HK-2 (cell line): Measurements from ENCODE around the gene CFHR4.
"Not testable (repeated sequence)": the region's sequence is repeated elsewhere in the genome, so short reads cannot be mapped to it uniquely, and the experiment has no call there.

Experiments
- DNase-seq: peaks from one replicate; pipeline ENCODE4 v3.0.0-alpha.2; 2018; ENCODE audit not compliant: unreplicated experiment

The CFHR4 gene

DNA sequence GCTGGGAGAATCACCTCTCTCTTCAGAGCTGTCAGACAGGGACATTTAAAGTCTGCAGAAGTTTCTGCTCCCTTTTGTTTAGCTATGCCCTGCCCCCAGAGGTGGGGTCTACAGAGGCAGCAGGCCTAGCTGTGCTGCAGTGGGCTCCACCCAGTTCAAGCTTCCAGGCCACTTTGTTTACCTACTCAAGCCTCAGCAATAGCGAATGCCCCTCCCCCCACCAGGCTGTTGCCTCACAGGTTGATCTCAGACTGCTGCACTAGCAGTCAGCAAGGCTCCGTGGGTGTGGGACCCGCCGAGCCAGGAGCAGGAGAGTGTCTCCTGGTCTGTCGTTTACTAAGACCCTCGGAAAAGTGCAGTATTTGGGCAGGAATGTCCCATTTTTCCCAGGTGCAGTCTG lies 53.6 kb downstream of the CFHR4 start:
- not testable (repeated sequence) for DNase-seq

DNA sequence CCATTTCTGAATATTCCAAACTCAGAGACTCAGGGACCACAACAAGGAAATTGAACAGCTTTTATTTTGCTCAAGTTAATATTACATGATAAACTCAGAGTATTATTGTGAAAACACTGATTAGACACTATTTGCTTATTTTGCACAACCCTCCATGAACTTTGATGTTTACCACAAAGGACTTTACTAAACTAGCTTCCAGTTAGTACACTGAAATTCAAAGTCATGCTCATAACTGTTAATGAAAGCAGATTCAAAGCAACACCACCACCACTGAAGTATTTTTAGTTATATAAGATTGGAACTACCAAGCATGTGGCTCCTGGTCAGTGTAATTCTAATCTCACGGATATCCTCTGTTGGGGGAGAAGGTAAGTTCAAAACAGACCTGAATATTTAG lies 55.7 kb downstream of the CFHR4 start, which contains the start of gene CFHR2:
CFHR2 (plus strand) TSS at position 171 of the 400 bp plus-strand sequence; CDS start at position 314, 143 bp downstream.
- not testable (repeated sequence) for DNase-seq

DNA sequence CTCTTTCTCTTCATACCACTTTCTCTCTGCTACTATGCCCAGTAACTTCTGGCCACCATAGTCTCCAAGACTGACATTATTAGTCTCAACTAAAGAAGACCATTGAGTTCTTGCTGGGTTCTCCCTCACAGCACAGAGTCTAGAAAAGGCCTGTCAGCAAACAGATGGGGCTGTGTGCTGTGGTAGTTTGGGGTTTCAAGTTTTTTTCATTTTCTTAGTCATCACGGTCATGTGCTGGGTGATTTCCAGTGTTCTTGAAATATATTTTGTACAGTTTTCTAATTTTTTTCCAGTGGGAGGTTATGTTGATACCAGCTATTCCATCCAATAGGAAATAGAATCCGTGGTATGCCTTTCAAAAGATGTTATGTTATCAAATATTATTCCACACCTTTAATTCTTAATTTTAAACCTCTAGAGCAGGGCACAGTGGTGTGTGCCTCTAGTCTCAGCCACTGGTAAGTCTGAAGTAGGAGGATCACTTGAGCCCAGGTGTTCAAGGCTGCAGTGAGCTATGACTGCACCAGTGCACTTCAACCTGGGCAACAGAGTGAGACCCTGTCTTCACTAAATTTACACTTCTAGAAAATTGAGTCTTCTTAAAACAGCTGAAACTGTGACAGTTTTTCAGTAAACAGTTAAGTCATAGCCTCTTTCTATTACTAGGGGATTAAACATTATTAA lies 64.0 kb downstream of the CFHR4 start:
- DNase-seq, result no peak

GRCh38 chr1:196954778-196955177 lies 66.9 kb downstream of the CFHR4 start:
- no peak for DNase-seq

DNA sequence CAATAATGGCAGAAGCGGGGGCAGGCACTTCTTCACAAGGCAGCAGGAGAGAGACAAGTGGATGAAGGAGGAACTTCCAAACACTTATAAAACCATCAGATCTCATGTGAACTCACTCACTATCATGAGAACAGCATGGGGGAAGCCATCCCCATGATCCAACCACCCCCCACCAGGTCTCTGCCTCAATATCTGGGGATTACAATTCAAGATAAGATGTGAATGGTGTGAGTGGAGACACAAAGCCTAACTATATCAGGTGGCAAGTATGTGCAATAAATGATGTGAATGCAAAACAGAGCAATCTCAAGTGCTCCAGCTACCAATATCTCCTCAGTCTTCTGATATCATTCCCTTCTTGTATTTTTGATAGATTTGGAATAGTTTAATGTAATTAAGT lies 68.1 kb downstream of the CFHR4 start:
- DNase-seq, result no peak

DNA sequence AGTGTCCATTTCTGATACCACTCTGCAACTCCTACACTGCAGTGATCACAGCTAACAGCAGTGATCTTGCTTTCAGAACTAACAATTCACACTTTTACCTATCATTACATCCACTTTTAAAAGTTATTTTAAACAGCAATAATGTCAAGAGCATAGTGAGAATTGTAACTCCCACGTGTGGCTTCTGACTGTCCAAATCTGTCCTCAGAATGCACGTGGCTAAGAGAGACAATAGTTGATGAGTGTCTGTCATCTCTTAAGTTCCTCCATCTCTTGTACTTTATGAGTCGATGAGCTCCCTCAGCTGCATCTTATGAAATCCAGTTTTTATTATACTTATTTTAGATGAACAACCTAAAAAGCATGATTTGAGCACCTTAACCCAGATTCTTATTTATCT lies 73.0 kb downstream of the CFHR4 start:
- DNase-seq, result no peak
